ENCODE results near the gene GRHL1.
A peak's percentile ranks its signal among the peaks of the same experiment; 100 is the strongest.

The GRHL1 gene

GRCh38 chr2:9995059-9995458 is 43.6 kb downstream of the GRHL1 start:
- no peak for DNase-seq

DNA sequence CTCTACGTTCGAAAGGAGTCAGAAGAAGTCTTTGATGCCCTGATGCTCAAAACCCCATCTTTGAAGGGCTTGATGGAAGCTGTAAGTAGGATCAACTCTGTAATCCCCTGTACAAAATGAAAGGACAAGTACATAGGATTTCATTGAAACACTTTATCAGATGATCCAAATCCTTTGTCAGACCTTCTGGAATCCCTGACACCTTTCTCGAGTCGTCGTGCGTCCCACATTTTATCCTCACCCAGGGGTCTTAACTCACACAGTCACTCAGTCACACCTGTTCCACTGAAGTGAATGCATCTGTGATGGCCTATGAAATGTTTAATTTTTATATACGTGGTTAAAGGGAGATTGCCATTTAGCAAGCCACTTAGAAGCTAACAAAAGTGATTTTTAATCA is 44.8 kb downstream of the GRHL1 start:
- DNase-seq = no peak

DNA sequence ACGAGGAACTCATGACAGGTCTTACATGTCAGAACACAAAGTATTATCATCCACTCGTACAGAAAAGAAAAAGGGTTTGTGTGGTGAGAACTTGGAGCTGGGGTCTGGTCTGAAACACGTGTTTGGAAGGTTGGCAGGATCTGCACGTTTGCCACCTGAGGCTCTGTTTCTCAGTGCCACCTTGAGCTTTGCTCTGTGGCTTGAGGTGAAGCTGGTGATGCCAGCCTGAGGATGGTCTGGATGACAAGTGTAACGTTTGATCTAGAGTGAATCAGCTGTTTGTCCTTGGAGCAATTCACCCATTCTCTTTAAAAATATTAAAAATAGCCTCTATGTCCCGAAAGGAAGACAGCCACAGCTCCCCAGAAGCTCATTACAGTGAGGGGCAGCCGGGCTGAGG is 46.4 kb downstream of the GRHL1 start:
- no peak for DNase-seq

DNA sequence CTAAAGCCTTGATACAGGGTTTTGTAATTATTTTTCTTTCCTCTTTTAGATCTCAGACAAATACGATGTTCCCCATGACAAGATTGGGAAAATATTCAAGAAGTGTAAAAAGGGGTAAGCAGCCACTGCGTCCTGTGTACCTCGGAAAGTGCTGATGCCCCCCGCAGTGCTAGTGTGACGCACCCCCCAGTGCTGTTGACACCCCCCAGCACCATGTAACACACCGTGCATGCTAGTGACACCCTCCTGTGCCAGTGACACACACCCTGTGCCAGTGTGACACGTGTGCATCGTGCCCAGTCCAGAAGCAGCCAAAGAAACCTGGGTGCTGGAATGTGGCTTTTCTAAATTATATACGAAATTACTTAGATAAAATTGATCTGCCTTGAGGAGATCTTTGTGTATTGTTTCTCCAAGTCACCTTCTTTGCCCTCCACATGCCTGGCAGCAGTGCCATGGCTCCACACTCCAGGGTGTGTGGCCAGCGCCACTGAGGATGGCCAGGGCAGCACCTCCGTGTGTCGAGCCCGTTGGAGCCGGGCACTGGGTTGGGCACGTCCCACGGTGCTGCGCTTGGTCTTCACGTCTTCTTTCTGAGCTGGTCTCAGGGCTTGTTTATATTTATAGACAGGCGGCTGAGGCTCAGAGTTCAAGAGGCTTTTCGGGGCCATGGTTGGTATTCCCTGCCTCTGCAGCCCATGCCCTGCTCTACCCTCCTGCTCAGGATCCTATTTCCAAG is 47.6 kb downstream of the GRHL1 start:
- no peak for DNase-seq

DNA sequence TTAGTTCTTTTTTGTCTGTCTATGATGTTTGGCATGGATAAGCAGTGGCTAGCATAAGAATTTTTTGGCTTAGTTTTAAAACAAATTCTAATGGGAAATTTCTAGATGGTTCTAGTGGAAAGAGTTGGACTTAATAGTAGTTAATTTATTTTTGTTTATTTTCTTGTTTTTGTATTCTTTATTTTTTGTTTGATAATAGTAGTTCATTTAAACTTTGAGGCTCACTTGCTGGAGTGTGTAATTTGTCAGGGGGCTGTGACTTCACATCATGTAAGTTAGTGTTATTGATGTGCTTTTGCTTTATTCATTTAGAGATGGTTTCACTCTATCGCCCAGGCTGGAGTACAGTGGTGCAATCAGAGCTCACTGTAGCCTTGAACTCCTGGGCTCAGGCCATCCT is 48.2 kb downstream of the GRHL1 start:
- no peak for DNase-seq

DNA sequence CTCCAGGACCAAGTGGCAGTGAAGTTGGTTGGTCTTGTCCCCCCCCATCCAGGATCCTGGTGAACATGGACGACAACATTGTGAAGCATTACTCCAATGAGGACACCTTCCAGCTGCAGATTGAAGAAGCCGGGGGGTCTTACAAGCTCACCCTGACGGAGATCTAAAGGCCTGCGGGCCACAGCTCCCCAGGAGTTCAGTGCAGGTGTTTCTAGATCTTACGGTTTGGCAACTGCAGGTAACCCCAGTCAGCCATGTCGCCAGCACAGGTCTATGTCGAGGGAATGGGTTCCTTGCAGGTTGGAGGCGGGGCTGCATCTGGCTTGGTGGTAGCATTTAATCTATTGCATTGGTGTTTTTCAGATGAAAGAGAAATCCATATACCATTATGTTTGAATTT is 49.0 kb downstream of the GRHL1 start:
- no peak for DNase-seq

DNA sequence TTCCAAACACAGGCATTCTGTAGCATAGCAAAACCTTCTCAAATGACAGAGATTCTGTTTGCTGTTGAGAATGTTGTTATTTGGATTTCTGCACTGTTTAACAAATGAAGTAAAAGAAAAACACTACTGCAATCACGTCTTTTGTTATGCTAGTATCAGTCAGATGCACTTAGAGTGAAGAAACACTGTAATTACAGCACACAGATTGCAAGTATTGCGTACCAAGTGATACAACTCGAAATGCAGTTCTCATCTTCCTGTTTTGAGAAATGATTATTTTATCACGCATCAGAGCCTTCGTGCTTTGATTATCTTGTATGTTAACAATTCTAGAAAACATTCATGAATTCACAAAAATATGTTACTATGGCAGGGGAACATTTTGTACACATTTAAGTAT is 50.1 kb downstream of the GRHL1 start:
- DNase-seq = peak; percentile 89

DNA sequence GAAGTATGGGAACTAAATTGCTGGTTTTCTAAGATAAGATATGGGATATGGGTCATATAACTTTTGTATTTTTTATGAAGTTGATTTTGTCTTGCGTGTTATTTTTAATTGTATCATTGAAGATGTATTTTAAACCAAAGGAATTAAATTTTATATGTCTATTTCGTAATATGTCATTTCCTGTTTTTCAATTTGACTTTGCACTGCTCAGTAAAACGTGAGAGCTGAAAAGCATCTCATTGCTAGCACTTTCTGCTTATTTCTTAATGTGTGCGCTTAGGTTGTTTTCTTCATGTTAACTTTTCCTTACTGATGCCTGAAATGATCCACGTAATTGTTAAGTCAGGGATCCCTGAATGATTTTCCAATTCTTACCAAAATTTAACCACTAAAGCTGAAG is 50.6 kb downstream of the GRHL1 start:
- DNase-seq = peak; percentile 40

DNA sequence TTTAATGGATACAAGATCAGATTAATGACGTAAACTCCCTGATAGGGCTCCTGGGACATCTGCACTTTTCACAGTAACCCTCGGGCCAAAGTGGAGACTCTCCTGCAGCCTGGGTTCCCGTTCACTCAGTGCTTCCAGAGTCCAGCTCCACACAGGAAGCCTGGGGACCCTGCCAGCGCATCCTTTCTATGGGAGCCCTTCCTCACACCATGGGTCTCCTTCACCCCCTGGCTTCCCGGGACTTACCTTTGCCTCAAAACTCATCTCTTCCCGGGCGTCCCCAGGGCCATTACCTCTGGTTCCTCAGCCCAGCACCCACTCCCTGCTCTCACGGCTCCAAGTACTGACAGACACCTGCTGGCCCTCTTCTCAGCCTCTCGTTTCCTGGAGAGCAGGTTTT is 51.2 kb downstream of the GRHL1 start:
- DNase-seq = no peak

GRCh38 chr2:10003206-10004125 is 52.0 kb downstream of the GRHL1 start:
- no peak for DNase-seq

GRCh38 chr2:10004401-10004800 is 52.9 kb downstream of the GRHL1 start:
- DNase-seq = no peak

DNA sequence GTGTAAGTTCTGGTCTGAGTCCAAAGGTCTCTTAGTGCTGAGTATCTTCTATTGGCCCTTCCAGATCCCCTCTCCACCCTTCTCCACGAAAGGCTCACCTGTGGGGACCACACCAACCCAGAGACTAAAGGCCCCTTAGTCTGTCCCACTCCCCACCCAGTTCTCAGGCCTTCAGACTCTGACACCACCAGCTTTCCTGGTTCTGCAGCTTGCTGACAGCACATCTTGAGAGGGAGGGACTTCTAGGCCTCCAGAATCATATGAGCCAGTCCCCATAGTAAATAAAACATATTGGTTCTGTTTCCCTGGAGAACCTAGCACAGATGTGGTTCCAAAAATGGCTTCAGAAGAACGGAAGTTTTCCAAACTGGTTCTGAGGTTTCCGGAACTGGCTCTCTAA is 53.3 kb downstream of the GRHL1 start:
- no peak for DNase-seq

- DNase-seq = no peak
These were observed 54.2 kb downstream of the GRHL1 start for GRCh38 chr2:10005461-10006235.

GRCh38 chr2:10006236-10007161 is 55.0 kb downstream of the GRHL1 start:
- DNase-seq = peak; percentile 48

GRCh38 chr2:10007435-10007834 is 55.9 kb downstream of the GRHL1 start:
- DNase-seq = no peak

- no peak for DNase-seq
These were observed 56.7 kb downstream of the GRHL1 start for GRCh38 chr2:10007921-10008808.

DNA sequence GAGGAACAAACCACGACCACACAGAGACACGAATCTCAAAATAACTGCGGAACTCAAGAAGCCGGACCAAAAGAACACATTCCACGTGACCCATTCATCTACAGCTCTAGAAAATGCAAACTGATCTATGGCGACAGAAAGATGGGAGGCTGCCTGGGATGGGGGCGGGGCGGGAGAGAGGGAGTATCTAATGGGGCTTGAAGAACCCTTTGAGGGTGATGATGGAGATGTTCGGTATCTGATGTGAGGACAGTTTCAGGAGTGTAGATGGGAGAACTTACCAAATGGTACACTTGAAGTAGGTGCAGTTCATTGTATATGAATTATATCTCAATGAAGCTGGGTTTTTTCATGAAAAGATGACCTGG is 57.3 kb downstream of the GRHL1 start:
- DNase-seq = no peak

DNA sequence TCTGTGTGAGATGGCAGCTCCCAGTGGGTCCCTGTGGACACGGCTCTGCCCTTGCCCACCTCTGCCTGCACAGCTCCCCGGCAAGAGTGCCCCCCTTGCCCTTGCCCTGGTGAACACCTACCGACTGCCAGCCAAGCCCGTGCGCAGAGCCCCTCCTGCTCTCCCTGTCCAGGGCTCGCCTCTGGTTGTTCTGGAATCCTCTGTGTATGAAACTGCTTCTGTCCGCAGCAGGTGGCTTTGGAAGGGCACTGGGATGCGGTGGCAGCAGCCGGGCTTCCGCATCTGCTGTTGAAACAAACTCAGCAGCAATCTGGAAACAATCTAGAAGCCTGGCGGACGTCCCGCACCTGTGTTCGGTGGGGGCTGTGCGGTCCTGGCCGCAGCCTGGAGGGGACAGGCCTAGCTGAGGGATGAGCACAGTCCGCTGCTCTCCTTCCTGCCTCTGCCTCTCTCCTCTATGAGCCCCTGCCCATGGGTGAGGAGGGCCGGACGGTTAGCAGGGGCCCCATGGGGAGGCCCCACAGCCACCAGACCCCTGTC is 57.8 kb downstream of the GRHL1 start:
- no peak for DNase-seq

DNA sequence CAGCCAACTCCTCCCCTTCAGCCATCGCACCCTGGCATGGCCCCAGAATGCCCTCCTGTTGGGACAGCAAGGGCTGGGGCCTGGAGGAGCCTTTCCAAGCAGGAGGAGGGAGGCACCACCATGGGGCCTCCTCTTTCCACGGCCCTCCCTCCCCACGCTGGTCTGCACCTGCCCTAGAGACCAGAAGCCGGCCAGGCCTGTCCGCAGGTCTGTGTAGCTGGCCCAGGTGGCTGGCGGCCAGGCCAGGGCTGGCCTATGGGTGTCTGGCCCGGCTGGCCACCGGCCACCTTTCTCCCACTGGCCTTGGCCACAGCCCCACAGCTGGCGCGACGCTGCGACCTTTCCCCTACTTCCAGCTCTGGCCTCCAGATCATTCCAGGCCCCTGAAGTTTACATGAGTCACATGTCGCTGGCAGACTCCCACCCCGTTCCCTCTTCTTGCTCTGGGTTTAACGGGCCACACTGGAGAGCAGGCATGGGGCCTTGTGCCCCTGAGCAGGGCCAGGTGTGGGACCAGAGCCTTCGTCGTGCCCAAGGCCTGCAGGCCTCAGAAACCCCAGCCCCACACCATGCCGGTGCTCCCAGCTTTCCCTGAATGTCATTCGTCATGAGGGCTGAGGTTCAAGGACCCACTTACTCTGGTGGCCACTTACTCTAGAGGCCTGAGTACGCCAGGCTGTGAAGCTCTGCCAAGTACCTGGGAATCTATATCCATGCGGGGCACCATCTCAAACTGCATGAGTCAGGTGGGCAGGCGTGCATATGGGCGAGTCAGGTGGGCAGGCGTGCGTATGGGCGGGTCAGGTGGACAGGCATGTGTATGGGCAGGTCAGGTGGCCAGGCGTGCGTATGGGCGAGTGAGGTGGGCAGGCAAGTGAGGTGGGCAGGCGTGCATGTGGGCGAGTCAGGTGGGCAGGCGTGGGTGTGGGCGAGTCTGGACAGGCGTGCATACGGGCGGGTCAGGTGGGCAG is 58.6 kb downstream of the GRHL1 start:
- DNase-seq = no peak
